ENCODE measurements around the gene CD248. TPM values are rescaled to one million over a fixed set of nuclear protein-coding genes. Genes with fewer than 3 reads are reported as not detected.

CD248 gene
- total RNA-seq, 1 donor from 2014 or later: 0.22 TPM

- H3K4me3 Mint-ChIP-seq: no peak overlapping the region
- H3K27ac Mint-ChIP-seq: no peak overlapping the region
- no peak for ATAC-seq (ENCODE audit: low read depth)
- intact Hi-C loops (cut with micrococcal nuclease): no loop called here
- no peak for TF ChIP-seq CTCF (IDR thresholded peaks at IDR 0.05)
- H3K4me1 Mint-ChIP-seq: peaks cover 23% of the 10 kb centered on the region
- ChIA-PET CTCF (no interaction called here), POLR2A (no interaction called here)
- H3K9me3 Mint-ChIP-seq: no peaks in the 10 kb centered on the region
- no peak for DNase-seq
- no peaks in the 10 kb centered on the region for H3K27me3 Mint-ChIP-seq
- peaks cover 56% of the 10 kb centered on the region for H3K36me3 Mint-ChIP-seq (ENCODE audit: low read depth)
These were observed 41.4 kb downstream of the CD248 start for GRCh38 chr11:66275396-66275795.

GRCh38 chr11:66274219-66274618, 42.6 kb downstream of the CD248 start:
- H3K4me3 Mint-ChIP-seq: no peak overlapping the region
- ATAC-seq (ENCODE audit: low read depth): no peak
- CTCF ChIA-PET: no interaction called here
- H3K4me1 Mint-ChIP-seq: peaks cover 29% of the 10 kb centered on the region
- TF ChIP-seq CTCF (IDR thresholded peaks at IDR 0.05): no peak
- H3K36me3 Mint-ChIP-seq (ENCODE audit: low read depth): peaks cover 60% of the 10 kb centered on the region
- no peak for DNase-seq
- no peak overlapping the region for H3K27ac Mint-ChIP-seq
- POLR2A ChIA-PET: no interaction called here
- H3K9me3 Mint-ChIP-seq: no peaks in the 10 kb centered on the region
- intact Hi-C loops (cut with micrococcal nuclease): no loop called here
- no peaks in the 10 kb centered on the region for H3K27me3 Mint-ChIP-seq

- Mint-ChIP-seq H3K4me1 (peaks cover 32% of the 10 kb centered on the region), H3K9me3 (no peaks in the 10 kb centered on the region), H3K27me3 (no peaks in the 10 kb centered on the region), H3K36me3 (ENCODE audit: low read depth) (peaks cover 66% of the 10 kb centered on the region), H3K4me3 (no peak overlapping the region), H3K27ac (no peak overlapping the region)
- no peak for ATAC-seq (ENCODE audit: low read depth)
- ChIA-PET CTCF (interaction anchor here (1.0 kb wide), 1 partner anchor 10 kb away, joined by 3 read pairs; no protein-coding TSS in a partner anchor), POLR2A (no interaction called here)
- DNase-seq: no peak
- no peak for TF ChIP-seq CTCF (IDR thresholded peaks at IDR 0.05)
- intact Hi-C loops (cut with micrococcal nuclease): no loop called here
These were observed 44.2 kb downstream of the CD248 start for GRCh38 chr11:66272596-66272995.

GRCh38 chr11:66271816-66272215, 45.0 kb downstream of the CD248 start:
- TF ChIP-seq CTCF (IDR thresholded peaks at IDR 0.05): no peak
- intact Hi-C loops (cut with micrococcal nuclease): no loop called here
- ChIA-PET CTCF (no interaction called here), POLR2A (interaction anchor here (0.6 to 0.9 kb wide), 2 partner anchors 12 to 17 kb away, joined by 3 to 4 read pairs; partner anchors contain the start of gene YIF1A)
- peak overlapping the region; percentile 7 for H3K27ac Mint-ChIP-seq
- H3K9me3 Mint-ChIP-seq: no peaks in the 10 kb centered on the region
- DNase-seq (no peak), ATAC-seq (ENCODE audit: low read depth) (no peak)
- no peaks in the 10 kb centered on the region for H3K27me3 Mint-ChIP-seq
- peaks cover 31% of the 10 kb centered on the region for H3K4me1 Mint-ChIP-seq
- H3K36me3 Mint-ChIP-seq (ENCODE audit: low read depth): peaks cover 67% of the 10 kb centered on the region
- H3K4me3 Mint-ChIP-seq: no peak overlapping the region

- no peak for TF ChIP-seq CTCF (IDR thresholded peaks at IDR 0.05)
- Mint-ChIP-seq H3K27ac (peak overlapping the region; percentile 97), H3K9me3 (no peaks in the 10 kb centered on the region), H3K36me3 (ENCODE audit: low read depth) (peaks cover 54% of the 10 kb centered on the region), H3K4me1 (peaks cover 32% of the 10 kb centered on the region), H3K27me3 (no peaks in the 10 kb centered on the region), H3K4me3 (peak overlapping the region; percentile 90)
- intact Hi-C loops (cut with micrococcal nuclease): loop anchor here (1.0 to 5.0 kb wide), 10 partner anchors 9 to 1538 kb away; partner anchors contain the start of genes CFL1, CNIH2, FIBP and KAT5
- ChIA-PET POLR2A (interaction anchor here (0.6 to 3.8 kb wide), 7 partner anchors 8 to 217 kb away, joined by 4 to 50 read pairs (median 9); partner anchors contain the start of genes CNIH2, SF3B2, TMEM151A and YIF1A), CTCF (interaction anchor here (2.4 kb wide), 1 partner anchor 12 kb away, joined by 14 read pairs; no protein-coding TSS in a partner anchor)
- ATAC-seq (ENCODE audit: low read depth) (no peak), DNase-seq (no peak)
These were observed 47.6 kb downstream of the CD248 start for GRCh38 chr11:66268952-66269905.

Data from activated B cell treated with CpG ODN at 0.5 μM for 24 hours (primary cell).